NCI-H2107 treated with DMSO at 0.1 percent for 48 hours (cell line): ENCODE measurements around the gene MSL1.

Source experiments
- DNase-seq: peaks from one replicate; lab custom pipeline; 2025; ENCODE audit not compliant: unreplicated experiment; lab: John Stamatoyannopoulos, UW

MSL1 gene, protein sequence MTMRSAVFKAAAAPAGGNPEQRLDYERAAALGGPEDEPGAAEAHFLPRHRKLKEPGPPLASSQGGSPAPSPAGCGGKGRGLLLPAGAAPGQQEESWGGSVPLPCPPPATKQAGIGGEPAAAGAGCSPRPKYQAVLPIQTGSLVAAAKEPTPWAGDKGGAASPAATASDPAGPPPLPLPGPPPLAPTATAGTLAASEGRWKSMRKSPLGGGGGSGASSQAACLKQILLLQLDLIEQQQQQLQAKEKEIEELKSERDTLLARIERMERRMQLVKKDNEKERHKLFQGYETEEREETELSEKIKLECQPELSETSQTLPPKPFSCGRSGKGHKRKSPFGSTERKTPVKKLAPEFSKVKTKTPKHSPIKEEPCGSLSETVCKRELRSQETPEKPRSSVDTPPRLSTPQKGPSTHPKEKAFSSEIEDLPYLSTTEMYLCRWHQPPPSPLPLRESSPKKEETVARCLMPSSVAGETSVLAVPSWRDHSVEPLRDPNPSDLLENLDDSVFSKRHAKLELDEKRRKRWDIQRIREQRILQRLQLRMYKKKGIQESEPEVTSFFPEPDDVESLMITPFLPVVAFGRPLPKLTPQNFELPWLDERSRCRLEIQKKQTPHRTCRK

DNA sequence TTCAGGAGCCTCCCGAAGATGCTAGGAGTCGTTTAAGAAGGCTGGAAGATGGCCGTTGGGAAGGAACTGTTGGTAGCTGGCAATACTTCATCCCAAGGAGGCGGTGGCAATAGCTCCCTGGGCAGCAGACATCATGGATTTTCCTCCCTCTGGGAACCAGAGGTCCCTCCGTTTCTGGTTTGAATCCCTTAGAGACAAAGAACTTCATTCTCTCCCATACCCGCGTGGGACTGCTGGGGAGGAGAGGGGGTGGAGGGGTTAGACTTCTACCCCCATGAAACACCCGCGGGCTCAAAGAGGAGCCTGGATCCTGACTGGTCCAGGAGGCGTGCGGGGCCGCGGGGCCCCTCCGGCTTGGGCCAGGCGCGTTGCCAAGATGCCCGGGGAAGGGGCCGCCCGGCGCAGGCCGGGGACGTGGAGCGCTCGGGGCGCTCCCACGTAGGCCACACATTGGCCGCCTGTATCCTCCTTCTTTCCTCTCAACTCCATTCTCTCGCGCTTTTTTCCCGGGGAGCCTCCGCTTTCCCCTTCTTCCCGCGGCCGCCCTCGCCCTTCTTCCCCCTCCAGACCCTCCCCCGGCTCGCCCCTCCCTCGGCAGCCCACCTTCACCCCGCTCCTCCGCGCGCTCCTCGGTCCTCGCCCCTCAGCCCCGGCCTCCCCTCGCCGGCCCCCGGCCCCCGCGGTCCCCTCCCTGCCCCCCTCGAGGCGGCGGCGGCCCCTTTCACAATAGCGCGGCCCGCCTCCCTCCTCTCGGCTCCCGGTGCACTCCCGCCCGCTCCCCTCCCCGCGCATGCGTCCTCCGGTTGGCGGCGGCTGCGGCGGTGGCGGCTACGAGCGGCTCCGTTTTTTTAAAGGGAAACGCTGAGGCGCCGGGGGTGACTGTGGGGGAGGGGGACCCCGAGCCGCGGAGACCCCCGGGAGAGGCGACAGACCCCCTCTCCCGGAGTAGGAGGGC is at the start of gene MSL1:
Gene MSL1 (plus strand): TSS at position 791 of the 955 bp plus-strand sequence. CDS start 642 bp downstream, outside the sequence.
- peak; percentile 45 for DNase-seq

GRCh38 chr17:40072040-40072734 is 49.6 kb upstream of the MSL1 start:
- DNase-seq = peak; percentile 79

- DNase-seq = no peak
Observed at GRCh38 chr17:40072735-40073346, 48.9 kb upstream of the MSL1 start.

DNA sequence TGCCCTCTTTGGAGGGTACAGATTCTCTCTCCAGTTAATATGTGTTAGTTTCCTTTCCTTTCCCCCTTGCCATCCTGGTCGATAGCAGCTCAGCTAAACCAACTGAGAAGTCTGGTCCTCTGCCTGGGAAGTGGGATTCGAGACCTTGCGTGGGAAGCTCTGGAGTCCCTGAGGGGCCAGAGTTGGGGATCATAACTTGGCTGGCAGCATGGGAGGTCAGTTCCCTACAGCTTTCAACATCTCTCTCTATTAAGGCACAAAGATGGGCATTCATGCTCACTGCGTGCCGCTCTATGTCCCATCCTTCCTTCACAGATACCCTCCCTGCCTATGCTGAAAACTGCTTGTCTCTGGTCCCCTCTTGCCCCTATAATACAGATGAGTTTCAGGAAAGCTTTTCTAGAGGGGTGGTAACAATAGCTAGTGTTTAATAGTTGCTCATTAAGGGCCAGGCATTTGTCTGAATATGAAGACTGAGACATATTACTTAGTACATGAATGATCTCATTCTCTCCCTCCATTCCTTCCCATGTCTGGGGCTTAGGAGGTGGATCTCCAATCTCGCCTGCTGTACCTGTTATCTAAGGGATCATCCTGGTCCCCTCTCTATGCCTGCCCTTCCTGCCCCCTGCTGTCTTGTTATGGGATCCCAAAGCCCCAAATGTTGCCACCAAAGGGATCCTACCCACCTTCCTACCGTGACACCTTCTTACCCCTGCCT is 48.2 kb upstream of the MSL1 start:
- DNase-seq = no peak

- DNase-seq = no peak
Observed at GRCh38 chr17:40074175-40074512, 47.6 kb upstream of the MSL1 start.

- no peak for DNase-seq
Observed at GRCh38 chr17:40074871-40075200, 46.9 kb upstream of the MSL1 start.

- peak; percentile 59 for DNase-seq
Observed at GRCh38 chr17:40075201-40075941, 46.4 kb upstream of the MSL1 start.

DNA sequence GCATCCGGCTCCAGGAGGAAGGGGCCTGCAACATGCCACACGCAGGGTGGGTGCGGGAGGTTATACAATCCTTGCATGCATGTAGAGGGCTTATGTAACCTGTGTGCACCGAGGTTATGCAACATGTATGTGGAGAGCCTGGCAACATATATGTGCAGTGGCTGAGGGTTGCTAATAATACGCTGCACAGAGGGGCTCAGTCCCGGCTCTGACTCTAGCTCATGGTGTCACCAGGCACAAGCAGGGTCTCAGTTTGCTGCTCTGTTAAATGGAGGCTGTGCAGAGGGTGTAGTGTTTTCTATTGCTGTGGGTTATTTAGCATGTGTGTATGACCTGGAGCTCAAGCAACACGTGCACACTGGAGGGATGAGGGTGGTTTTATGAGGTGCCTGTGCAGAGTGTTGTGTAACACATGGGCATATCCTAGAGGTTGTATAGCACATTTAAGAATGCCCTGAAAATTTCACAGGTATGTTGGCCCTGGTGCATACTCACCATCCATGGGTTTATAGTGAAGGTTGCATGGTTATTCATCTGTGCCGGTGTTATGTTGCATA is 45.8 kb upstream of the MSL1 start:
- DNase-seq = no peak

DNA sequence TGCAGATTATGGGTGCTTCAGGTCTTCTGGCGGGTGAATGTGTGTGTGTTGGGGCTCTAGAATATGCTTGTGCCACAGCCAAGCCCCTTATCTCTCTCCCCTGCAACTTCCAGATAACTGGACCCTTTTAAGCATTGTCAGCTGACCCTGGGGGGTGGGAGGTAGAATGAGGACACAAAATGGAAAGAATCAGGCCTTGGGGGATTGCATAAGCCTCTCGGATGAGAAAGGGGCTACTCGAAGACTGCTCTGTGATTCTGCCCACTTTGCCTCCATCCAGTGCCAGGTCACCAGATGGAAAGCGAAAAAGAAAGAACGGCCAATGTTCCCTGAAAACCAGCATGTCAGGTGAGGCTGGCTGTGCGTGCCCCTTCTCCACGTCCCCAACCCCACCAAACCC is 45.2 kb upstream of the MSL1 start:
- no peak for DNase-seq

- DNase-seq = no peak
Observed at GRCh38 chr17:40079545-40079944, 42.2 kb upstream of the MSL1 start.

DNA sequence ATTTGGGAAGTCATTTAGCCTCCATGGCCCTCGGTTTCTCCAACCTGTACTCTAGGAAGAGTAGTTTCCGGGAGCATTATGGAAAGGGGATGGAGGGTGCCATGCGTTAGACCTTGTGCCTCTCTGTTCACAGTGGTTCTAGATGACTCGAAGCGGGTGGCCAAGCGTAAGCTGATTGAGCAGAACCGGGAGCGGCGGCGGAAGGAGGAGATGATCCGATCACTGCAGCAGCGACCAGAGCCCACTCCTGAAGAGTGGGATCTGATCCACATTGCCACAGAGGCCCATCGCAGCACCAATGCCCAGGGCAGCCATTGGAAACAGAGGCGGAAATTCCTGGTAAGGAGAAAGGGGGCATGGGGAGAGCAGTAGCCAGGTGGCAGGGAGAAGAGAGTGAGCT is 37.3 kb upstream of the MSL1 start:
- DNase-seq = no peak

- no peak for DNase-seq
Observed at GRCh38 chr17:40086150-40087044, 35.4 kb upstream of the MSL1 start.

GRCh38 chr17:40087049-40087794 is 34.5 kb upstream of the MSL1 start:
- no peak for DNase-seq

- DNase-seq = no peak
Observed at GRCh38 chr17:40087903-40088718, 33.7 kb upstream of the MSL1 start.

DNA sequence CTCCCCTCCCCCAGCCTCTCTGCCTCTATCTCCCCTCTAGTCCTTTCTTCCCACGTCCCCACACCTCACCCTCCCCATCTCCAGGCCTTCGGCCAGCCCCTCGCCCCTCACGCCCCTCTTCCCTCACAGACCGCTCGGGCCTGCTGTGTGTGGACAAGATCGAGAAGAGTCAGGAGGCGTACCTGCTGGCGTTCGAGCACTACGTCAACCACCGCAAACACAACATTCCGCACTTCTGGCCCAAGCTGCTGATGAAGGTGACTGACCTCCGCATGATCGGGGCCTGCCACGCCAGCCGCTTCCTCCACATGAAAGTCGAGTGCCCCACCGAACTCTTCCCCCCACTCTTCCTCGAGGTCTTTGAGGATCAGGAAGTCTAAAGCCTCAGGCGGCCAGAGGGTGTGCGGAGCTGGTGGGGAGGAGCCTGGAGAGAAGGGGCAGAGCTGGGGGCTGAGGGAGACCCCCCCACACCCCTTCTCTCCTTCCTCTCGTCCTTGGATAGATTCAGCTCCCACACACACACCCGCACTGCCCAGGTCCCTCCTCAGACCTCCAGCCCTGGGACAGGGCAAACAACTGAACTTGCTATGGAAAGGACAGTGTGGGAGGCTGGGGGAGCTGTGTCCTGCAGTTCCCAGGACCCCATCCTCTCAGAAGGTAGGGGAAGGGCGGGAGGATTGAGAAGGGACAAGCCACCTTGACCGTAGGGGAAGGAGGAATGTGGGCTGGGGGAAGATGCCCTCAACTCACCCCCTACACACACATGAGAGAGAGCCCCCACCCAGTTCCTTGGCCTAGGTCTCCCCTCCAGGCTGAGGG is 32.5 kb upstream of the MSL1 start:
- no peak for DNase-seq
